Measurements from ENCODE around the gene IL10RA. TPM values are rescaled to one million over a fixed set of nuclear protein-coding genes. Genes with fewer than 3 reads are reported as not detected.
"Not testable (repeated sequence)": the region's sequence is repeated elsewhere in the genome, so short reads cannot be mapped to it uniquely, and the experiment has no call there.

IL10RA gene
- total RNA-seq, 1 donor from 2014 or later, result 0.60 TPM

GRCh38 chr11:117962826-117963225 is 23.4 kb upstream of the IL10RA start:
- DNase-seq (ENCODE audit: low read depth), result no peak

- DNase-seq (ENCODE audit: low read depth), result no peak
Measured at GRCh38 chr11:117966908-117967307, 19.3 kb upstream of the IL10RA start.

- DNase-seq (ENCODE audit: low read depth), result no peak
Measured at GRCh38 chr11:117969160-117969991, 16.8 kb upstream of the IL10RA start.

GRCh38 chr11:117970400-117971024 is 15.7 kb upstream of the IL10RA start:
- DNase-seq (ENCODE audit: low read depth), result peak; percentile 73

- no peak for DNase-seq (ENCODE audit: low read depth)
Measured at GRCh38 chr11:117972044-117972443, 14.2 kb upstream of the IL10RA start.

- DNase-seq (ENCODE audit: low read depth), result peak; percentile 36
Measured at GRCh38 chr11:117972629-117973502, 13.3 kb upstream of the IL10RA start.

GRCh38 chr11:117973503-117973860 is 12.7 kb upstream of the IL10RA start:
- no peak for DNase-seq (ENCODE audit: low read depth)

GRCh38 chr11:117976445-117976844 is 9.7 kb upstream of the IL10RA start:
- no peak for DNase-seq (ENCODE audit: low read depth)

- no peak for DNase-seq (ENCODE audit: low read depth)
Measured at GRCh38 chr11:117977029-117977428, 9.2 kb upstream of the IL10RA start.

GRCh38 chr11:117977612-117978264 is 8.5 kb upstream of the IL10RA start:
- DNase-seq (ENCODE audit: low read depth), result not testable (repeated sequence)

- not testable (repeated sequence) for DNase-seq (ENCODE audit: low read depth)
Measured at GRCh38 chr11:117978291-117978910, 7.8 kb upstream of the IL10RA start.

- no peak for DNase-seq (ENCODE audit: low read depth)
Measured at GRCh38 chr11:117978991-117979390, 7.2 kb upstream of the IL10RA start.

GRCh38 chr11:117979481-117980211 is 6.5 kb upstream of the IL10RA start:
- no peak for DNase-seq (ENCODE audit: low read depth)

- no peak for DNase-seq (ENCODE audit: low read depth)
Measured at GRCh38 chr11:117980280-117980679, 5.9 kb upstream of the IL10RA start.

GRCh38 chr11:117980720-117981119 is 5.5 kb upstream of the IL10RA start:
- no peak for DNase-seq (ENCODE audit: low read depth)

GRCh38 chr11:117983163-117983475 is 3.1 kb upstream of the IL10RA start:
- no peak for DNase-seq (ENCODE audit: low read depth)

GRCh38 chr11:117984476-117984875 is 1.7 kb upstream of the IL10RA start:
- no peak for DNase-seq (ENCODE audit: low read depth)

GRCh38 chr11:117986981-117987574 is 884 bp downstream of the IL10RA start:
- DNase-seq (ENCODE audit: low read depth), result no peak

- DNase-seq (ENCODE audit: low read depth), result no peak
Measured at GRCh38 chr11:117989351-117990102, 3.3 kb downstream of the IL10RA start.

- no peak for DNase-seq (ENCODE audit: low read depth)
Measured at GRCh38 chr11:117992136-117992535, 5.9 kb downstream of the IL10RA start.
